NCI-H2227 (cell line): ENCODE data around the gene STAT6.

Experiments used
- DNase-seq: peaks from one replicate; lab custom pipeline; 2025; ENCODE audit not compliant: unreplicated experiment; lab: John Stamatoyannopoulos, UW

The STAT6 gene

GRCh38 chr12:57146092-57146491 lies 34.9 kb upstream of the STAT6 start:
- DNase-seq, result no peak

GRCh38 chr12:57145460-57146059 lies 34.4 kb upstream of the STAT6 start:
- no peak for DNase-seq

GRCh38 chr12:57143454-57143853 lies 32.3 kb upstream of the STAT6 start:
- no peak for DNase-seq

- DNase-seq, result no peak
Measured at GRCh38 chr12:57142727-57143126, 31.6 kb upstream of the STAT6 start.

GRCh38 chr12:57142121-57142520 lies 31.0 kb upstream of the STAT6 start:
- DNase-seq, result no peak

GRCh38 chr12:57141249-57141648 lies 30.1 kb upstream of the STAT6 start:
- no peak for DNase-seq

GRCh38 chr12:57139796-57140649 lies 28.9 kb upstream of the STAT6 start:
- no peak for DNase-seq

GRCh38 chr12:57138526-57139272 lies 27.5 kb upstream of the STAT6 start:
- DNase-seq, result no peak

- DNase-seq, result peak; percentile 24
Measured at GRCh38 chr12:57135527-57136326, 24.6 kb upstream of the STAT6 start.

GRCh38 chr12:57134949-57135348 lies 23.8 kb upstream of the STAT6 start:
- no peak for DNase-seq

- DNase-seq, result no peak
Measured at GRCh38 chr12:57133916-57134315, 22.8 kb upstream of the STAT6 start.

GRCh38 chr12:57133013-57133569 lies 21.9 kb upstream of the STAT6 start:
- no peak for DNase-seq

GRCh38 chr12:57131896-57132744 lies 21.0 kb upstream of the STAT6 start:
- DNase-seq, result no peak

GRCh38 chr12:57130941-57131340 lies 19.8 kb upstream of the STAT6 start:
- no peak for DNase-seq

GRCh38 chr12:57129889-57130288 lies 18.7 kb upstream of the STAT6 start:
- no peak for DNase-seq

GRCh38 chr12:57129321-57129842 lies 18.2 kb upstream of the STAT6 start:
- no peak for DNase-seq

- peak; percentile 20 for DNase-seq
Measured at GRCh38 chr12:57128519-57129247, 17.5 kb upstream of the STAT6 start.

- DNase-seq, result peak; percentile 81
Measured at GRCh38 chr12:57127726-57128518, 16.8 kb upstream of the STAT6 start, which contains the start of gene LRP1. TSS of gene LRP1 (plus strand) at chr12:57128483. CDS start at chr12:57128965, 482 bp downstream.
